Endothelial cell (in vitro differentiated cells): ENCODE data around the gene ASGR2. TPM values are rescaled to one million over a fixed set of nuclear protein-coding genes. Genes with fewer than 3 reads are reported as not detected.

Source experiments
- DNase-seq: peaks from one replicate; pipeline ENCODE4 v3.0.0; 2021; ENCODE audit warnings: low spot score
- H3K27ac Mint-ChIP-seq: one replicate; pipeline ENCODE4 v1.8.0; 2021; ENCODE audit warnings: mixed read lengths, inconsistent platforms; ENCODE audit not compliant: unreplicated experiment
- H3K27me3 Mint-ChIP-seq: one replicate; pipeline ENCODE4 v1.8.0; 2021; ENCODE audit warnings: mild to moderate bottlenecking, moderate library complexity, mixed read lengths, inconsistent platforms; ENCODE audit not compliant: unreplicated experiment
- H3K36me3 Mint-ChIP-seq: one replicate; pipeline ENCODE4 v1.8.0; 2021; ENCODE audit warnings: mild to moderate bottlenecking, low read depth, mixed read lengths, inconsistent platforms; ENCODE audit not compliant: unreplicated experiment
- H3K4me1 Mint-ChIP-seq: one replicate; pipeline ENCODE4 v1.8.0; 2021; ENCODE audit warnings: mild to moderate bottlenecking, mixed read lengths, inconsistent platforms; ENCODE audit not compliant: unreplicated experiment
- H3K4me3 Mint-ChIP-seq: one replicate; pipeline ENCODE4 v1.8.0; 2021; ENCODE audit warnings: mild to moderate bottlenecking, mixed read lengths, inconsistent platforms; ENCODE audit not compliant: unreplicated experiment
- H3K9me3 Mint-ChIP-seq: one replicate; pipeline ENCODE4 v1.8.0; 2021; ENCODE audit warnings: mixed read lengths, inconsistent platforms; ENCODE audit not compliant: unreplicated experiment
- CTCF ChIP-seq: fragments of 200-600 bp; sonication (generic); IDR thresholded peaks from one replicate; pipeline ENCODE4 v1.5.0; 2021; ENCODE audit warnings: antibody characterized with exemption; ENCODE audit not compliant: unreplicated experiment
- total RNA-seq: library from RNA; stranded (reverse); fragmentation: NEBNext Ultra II Directional; extraction: Animal tissue kit (Norgen Biotek cat#: 25700); gene quantifications from one replicate; pipeline ENCODE4 v1.2.1, GENCODE V29; 2021; ENCODE audit not compliant: unreplicated experiment

Gene ASGR2
- total RNA-seq, 1 donor from 2014 or later = 0.41 TPM

- H3K4me1 Mint-ChIP-seq = peaks cover 53% of the 10 kb centered on the region
- H3K9me3 Mint-ChIP-seq = no peaks in the 10 kb centered on the region
- peaks cover 3% of the 10 kb centered on the region for H3K36me3 Mint-ChIP-seq
- TF ChIP-seq CTCF = no peak
- no peak overlapping the region for H3K27ac Mint-ChIP-seq
- DNase-seq = no peak
- H3K27me3 Mint-ChIP-seq = peaks cover 9% of the 10 kb centered on the region
- no peak overlapping the region for H3K4me3 Mint-ChIP-seq
These were observed 30.5 kb downstream of the ASGR2 start for GRCh38 chr17:7084088-7084487.

GRCh38 chr17:7083592-7083991, 31.0 kb downstream of the ASGR2 start:
- no peak overlapping the region for H3K27ac Mint-ChIP-seq
- H3K4me3 Mint-ChIP-seq = no peak overlapping the region
- peaks cover 5% of the 10 kb centered on the region for H3K27me3 Mint-ChIP-seq
- H3K9me3 Mint-ChIP-seq = no peaks in the 10 kb centered on the region
- H3K36me3 Mint-ChIP-seq = peaks cover 8% of the 10 kb centered on the region
- no peak for DNase-seq
- TF ChIP-seq CTCF = no peak
- H3K4me1 Mint-ChIP-seq = peaks cover 54% of the 10 kb centered on the region

GRCh38 chr17:7081341-7082062, 33.1 kb downstream of the ASGR2 start:
- Mint-ChIP-seq H3K27me3 (peaks cover 4% of the 10 kb centered on the region), H3K27ac (no peak overlapping the region), H3K36me3 (peaks cover 21% of the 10 kb centered on the region), H3K4me3 (no peak overlapping the region), H3K4me1 (peaks cover 51% of the 10 kb centered on the region), H3K9me3 (no peaks in the 10 kb centered on the region)
- no peak for TF ChIP-seq CTCF
- DNase-seq = no peak

GRCh38 chr17:7080456-7081041, 34.1 kb downstream of the ASGR2 start:
- no peak for TF ChIP-seq CTCF
- Mint-ChIP-seq H3K27me3 (peaks cover 3% of the 10 kb centered on the region), H3K36me3 (peaks cover 21% of the 10 kb centered on the region), H3K4me1 (peaks cover 51% of the 10 kb centered on the region), H3K4me3 (no peak overlapping the region), H3K9me3 (no peaks in the 10 kb centered on the region), H3K27ac (peak overlapping the region; percentile 17)
- no peak for DNase-seq
